NCI-H1417 (cell line): ENCODE results near the gene TRAK2.

Experiments used
- DNase-seq, 3 experiments: peaks; one replicate each; lab custom pipeline; 2025; lab: John Stamatoyannopoulos, UW

TRAK2 gene

GRCh38 chr2:201361078-201361733 is 90.1 kb downstream of the TRAK2 start:
- no peak for DNase-seq

GRCh38 chr2:201360256-201360655 is 91.0 kb downstream of the TRAK2 start:
- no peak for DNase-seq

GRCh38 chr2:201358684-201359083 is 92.6 kb downstream of the TRAK2 start:
- no peak for DNase-seq

- DNase-seq, result peak in 1 of 3 experiments; percentile 41
Observed at GRCh38 chr2:201357221-201357620, 94.0 kb downstream of the TRAK2 start, which contains the start of gene FLACC1. Gene FLACC1 (minus strand): TSS chr2:201357345. CDS start chr2:201351404, 5,941 bp downstream.

- DNase-seq, result no peak
Observed at GRCh38 chr2:201353116-201353515, 98.1 kb downstream of the TRAK2 start.

- no peak for DNase-seq
Observed at GRCh38 chr2:201350879-201351278, 100.4 kb downstream of the TRAK2 start.

- DNase-seq, result no peak
Observed at GRCh38 chr2:201349601-201350000, 101.7 kb downstream of the TRAK2 start.

- no peak for DNase-seq
Observed at GRCh38 chr2:201348758-201349157, 102.5 kb downstream of the TRAK2 start.

- DNase-seq, result no peak
Observed at GRCh38 chr2:201347138-201347537, 104.1 kb downstream of the TRAK2 start.

- DNase-seq, result no peak
Observed at GRCh38 chr2:201345625-201346213, 105.5 kb downstream of the TRAK2 start.

- DNase-seq, result no peak
Observed at GRCh38 chr2:201344663-201345366, 106.4 kb downstream of the TRAK2 start.

- DNase-seq, result peak in 1 of 3 experiments; percentile 16
Observed at GRCh38 chr2:201343559-201343958, 107.7 kb downstream of the TRAK2 start.

GRCh38 chr2:201342923-201343322 is 108.3 kb downstream of the TRAK2 start:
- no peak for DNase-seq

- no peak for DNase-seq
Observed at GRCh38 chr2:201329409-201329808, 121.8 kb downstream of the TRAK2 start.

- DNase-seq, result no peak
Observed at GRCh38 chr2:201327678-201328077, 123.6 kb downstream of the TRAK2 start.
